Femur (tissue), 1 donor: ENCODE data around the gene VPS41.

ENCODE experiments used
- DNase-seq: peaks from one replicate; pipeline ENCODE4 v3.0.0-alpha.2; 2017

Gene VPS41

GRCh38 chr7:38798552-38799267, 110.3 kb downstream of the VPS41 start:
- DNase-seq: no peak

- peak; percentile 64 for DNase-seq
Measured at GRCh38 chr7:38796626-38797501, 112.1 kb downstream of the VPS41 start.

- DNase-seq: no peak
Measured at GRCh38 chr7:38795593-38795992, 113.4 kb downstream of the VPS41 start.

GRCh38 chr7:38781991-38782390, 127.0 kb downstream of the VPS41 start:
- no peak for DNase-seq

- no peak for DNase-seq
Measured at GRCh38 chr7:38777609-38778008, 131.4 kb downstream of the VPS41 start.

GRCh38 chr7:38775506-38776175, 133.3 kb downstream of the VPS41 start:
- no peak for DNase-seq

- DNase-seq: no peak
Measured at GRCh38 chr7:38773430-38773829, 135.6 kb downstream of the VPS41 start.

- no peak for DNase-seq
Measured at GRCh38 chr7:38760226-38760625, 148.8 kb downstream of the VPS41 start.

GRCh38 chr7:38759028-38759427, 150.0 kb downstream of the VPS41 start:
- DNase-seq: no peak

GRCh38 chr7:38757931-38758330, 151.1 kb downstream of the VPS41 start:
- no peak for DNase-seq

- DNase-seq: no peak
Measured at GRCh38 chr7:38756521-38756920, 152.5 kb downstream of the VPS41 start.

- DNase-seq: no peak
Measured at GRCh38 chr7:38753347-38753746, 155.6 kb downstream of the VPS41 start.

GRCh38 chr7:38751416-38751815, 157.6 kb downstream of the VPS41 start:
- no peak for DNase-seq

GRCh38 chr7:38748056-38748610, 160.9 kb downstream of the VPS41 start:
- no peak for DNase-seq

GRCh38 chr7:38746438-38746837, 162.6 kb downstream of the VPS41 start:
- DNase-seq: no peak

GRCh38 chr7:38744746-38745145, 164.2 kb downstream of the VPS41 start:
- no peak for DNase-seq

- DNase-seq: no peak
Measured at GRCh38 chr7:38743899-38744298, 165.1 kb downstream of the VPS41 start.

- no peak for DNase-seq
Measured at GRCh38 chr7:38740041-38740440, 168.9 kb downstream of the VPS41 start.

GRCh38 chr7:38736138-38736537, 172.9 kb downstream of the VPS41 start:
- DNase-seq: peak; percentile 30

- no peak for DNase-seq
Measured at GRCh38 chr7:38731215-38731614, 177.8 kb downstream of the VPS41 start.

- DNase-seq: no peak
Measured at GRCh38 chr7:38728145-38728544, 180.8 kb downstream of the VPS41 start.

GRCh38 chr7:38727184-38727940, 181.6 kb downstream of the VPS41 start:
- no peak for DNase-seq

- DNase-seq: no peak
Measured at GRCh38 chr7:38723327-38723726, 185.7 kb downstream of the VPS41 start.
